KBM-7 (cell line): ENCODE results near the gene FSD1.

Source experiments
- DNase-seq: peaks from one replicate; pipeline ENCODE4 v3.0.0-alpha.2; 2015
- in situ Hi-C: fragments of 300-500 bp; cut with MboI; formaldehyde crosslinking; loops from 2 replicates; pipeline ENCODE4 v1.14.3; 2020; ENCODE audit warnings: low sequenced_read_pairs, low pct_unique_long_range_greater_than_20kb, mixed read lengths

FSD1 gene

GRCh38 chr19:4369888-4370260 lies 65.5 kb downstream of the FSD1 start:
- in situ Hi-C loops = no loop called here
- DNase-seq = peak; percentile 79

- in situ Hi-C loops = no loop called here
- no peak for DNase-seq
Measured at GRCh38 chr19:4370418-4371041, 66.1 kb downstream of the FSD1 start.

GRCh38 chr19:4371247-4372164 lies 67.1 kb downstream of the FSD1 start:
- no peak for DNase-seq
- in situ Hi-C loops = no loop called here

GRCh38 chr19:4372165-4373012 lies 68.0 kb downstream of the FSD1 start:
- in situ Hi-C loops = no loop called here
- no peak for DNase-seq

- in situ Hi-C loops = no loop called here
- DNase-seq = no peak
Measured at GRCh38 chr19:4373013-4373367, 68.6 kb downstream of the FSD1 start.
